DOHH2 (cell line): Measurements from ENCODE around the gene SIRT2.

Experiments used
- H3F3A ChIP-seq: fragments of 200-600 bp; sonication (generic), shearing (Covaris generic); 2 replicates; pipeline ENCODE4 v1.6.0; 2016; ENCODE audit warnings: antibody characterized with exemption, mild to moderate bottlenecking; ENCODE audit not compliant: control insufficient read depth, insufficient read depth
- H3K27ac ChIP-seq: fragments of 200-600 bp; sonication (generic); 2 replicates; pipeline ENCODE4 v1.5.1; 2014; ENCODE audit warnings: low read depth, mild to moderate bottlenecking, low read length, moderate library complexity
- H3K27me3 ChIP-seq: fragments of 200-600 bp; sonication (generic); 2 replicates; pipeline ENCODE4 v1.6.1; 2014; ENCODE audit warnings: mild to moderate bottlenecking, low read length, mixed read lengths; ENCODE audit not compliant: control insufficient read depth
- H3K36me3 ChIP-seq: fragments of 200-600 bp; sonication (generic); 2 replicates; pipeline ENCODE4 v1.6.1; 2014; ENCODE audit warnings: mild to moderate bottlenecking, low read length, moderate library complexity, mixed read lengths; ENCODE audit not compliant: control insufficient read depth
- H3K4me1 ChIP-seq: fragments of 200-600 bp; sonication (generic); 2 replicates; pipeline ENCODE4 v1.6.1; 2014; ENCODE audit warnings: mild to moderate bottlenecking, low read length, mixed read lengths; ENCODE audit not compliant: control insufficient read depth
- H3K4me2 ChIP-seq: fragments of 200-600 bp; sonication (generic); 2 replicates; pipeline ENCODE4 v1.6.0; 2014; ENCODE audit warnings: mild to moderate bottlenecking, low read length, moderate library complexity
- H3K4me3 ChIP-seq: fragments of 200-600 bp; sonication (generic); 2 replicates; pipeline ENCODE4 v1.5.1; 2014; ENCODE audit warnings: mild to moderate bottlenecking, low read length, mixed read lengths
- H3K79me2 ChIP-seq: fragments of 200-600 bp; sonication (generic); 2 replicates; pipeline ENCODE4 v1.6.1; 2014; ENCODE audit warnings: mild to moderate bottlenecking, low read length, mixed read lengths; ENCODE audit not compliant: control insufficient read depth
- H3K9me2 ChIP-seq: fragments of 200-600 bp; sonication (generic); replicated peaks from 2 replicates; pipeline ENCODE4 v1.6.1; 2014; ENCODE audit warnings: mild to moderate bottlenecking, low read length, mixed read lengths; ENCODE audit not compliant: control insufficient read depth
- H3K9me3 ChIP-seq: fragments of 200-600 bp; sonication (generic); 2 replicates; pipeline ENCODE4 v1.6.1; 2014; ENCODE audit warnings: antibody characterized with exemption, low read length, mixed read lengths; ENCODE audit not compliant: control insufficient read depth, insufficient read depth
- H4K20me1 ChIP-seq: fragments of 200-600 bp; sonication (generic); 2 replicates; pipeline ENCODE4 v1.6.0; 2014; ENCODE audit warnings: low read depth, mild to moderate bottlenecking, antibody characterized with exemption, low read length, moderate library complexity; ENCODE audit not compliant: control insufficient read depth, insufficient read depth
- CTCF ChIP-seq: fragments of 200-600 bp; sonication (generic); IDR thresholded peaks from one replicate; pipeline ENCODE4 v1.5.1; 2014; ENCODE audit warnings: antibody characterized with exemption, mild to moderate bottlenecking, low read depth, low read length; ENCODE audit not compliant: poor library complexity, severe bottlenecking
- EZH2phosphoT487 ChIP-seq: fragments of 200-600 bp; sonication (generic); IDR thresholded peaks from 2 replicates; pipeline ENCODE4 v1.6.1; 2017; ENCODE audit warnings: borderline replicate concordance, mild to moderate bottlenecking, antibody characterized with exemption, low read length, moderate library complexity, mixed read lengths

Gene SIRT2

GRCh38 chr19:38853214-38853613 lies 46.2 kb downstream of the SIRT2 start:
- H3K4me2 ChIP-seq, result peak overlapping the region; percentile 93
- no peaks in the 10 kb centered on the region for H3K9me3 ChIP-seq
- H3K4me3 ChIP-seq, result peak overlapping the region; percentile 96
- H3K79me2 ChIP-seq, result peaks cover 32% of the 10 kb centered on the region
- peak overlapping the region; percentile 77 for H3K27ac ChIP-seq
- H3K36me3 ChIP-seq, result peaks cover 19% of the 10 kb centered on the region
- H3F3A ChIP-seq, result peaks cover 16% of the 10 kb centered on the region
- H4K20me1 ChIP-seq, result peaks cover 7% of the 10 kb centered on the region
- no peaks in the 10 kb centered on the region for H3K9me2 ChIP-seq
- TF ChIP-seq CTCF (no peak), EZH2phosphoT487 (no peak)
- peaks cover 49% of the 10 kb centered on the region for H3K4me1 ChIP-seq
- H3K27me3 ChIP-seq, result no peaks in the 10 kb centered on the region

- Histone ChIP-seq H3K36me3 (peaks cover 27% of the 10 kb centered on the region), H4K20me1 (peaks cover 11% of the 10 kb centered on the region), H3K27ac (peak overlapping the region; percentile 77), H3K9me2 (no peaks in the 10 kb centered on the region), H3K9me3 (no peaks in the 10 kb centered on the region), H3K4me1 (peaks cover 49% of the 10 kb centered on the region), H3K4me2 (peak overlapping the region; percentile 93), H3K79me2 (peaks cover 40% of the 10 kb centered on the region), H3K4me3 (peak overlapping the region; percentile 96), H3K27me3 (no peaks in the 10 kb centered on the region), H3F3A (peaks cover 14% of the 10 kb centered on the region)
- TF ChIP-seq EZH2phosphoT487, result no peak
- TF ChIP-seq CTCF, result no peak
Observed at GRCh38 chr19:38852231-38853044, 47.0 kb downstream of the SIRT2 start.

- Histone ChIP-seq H3K36me3 (peaks cover 34% of the 10 kb centered on the region), H3K27me3 (no peaks in the 10 kb centered on the region), H3K4me1 (peaks cover 48% of the 10 kb centered on the region), H3K79me2 (peaks cover 47% of the 10 kb centered on the region), H3K4me3 (peak overlapping the region; percentile 96), H3K4me2 (peak overlapping the region; percentile 97), H3K27ac (peak overlapping the region; percentile 90), H3F3A (peaks cover 11% of the 10 kb centered on the region), H4K20me1 (peaks cover 16% of the 10 kb centered on the region), H3K9me3 (no peaks in the 10 kb centered on the region), H3K9me2 (no peaks in the 10 kb centered on the region)
- TF ChIP-seq EZH2phosphoT487 (no peak), CTCF (no peak)
Observed at GRCh38 chr19:38851622-38852230, 47.7 kb downstream of the SIRT2 start.
